ENCODE data around the gene NEU3.
"Not testable (repeated sequence)": the region's sequence is repeated elsewhere in the genome, so short reads cannot be mapped to it uniquely, and the experiment has no call there.

The NEU3 gene

DNA sequence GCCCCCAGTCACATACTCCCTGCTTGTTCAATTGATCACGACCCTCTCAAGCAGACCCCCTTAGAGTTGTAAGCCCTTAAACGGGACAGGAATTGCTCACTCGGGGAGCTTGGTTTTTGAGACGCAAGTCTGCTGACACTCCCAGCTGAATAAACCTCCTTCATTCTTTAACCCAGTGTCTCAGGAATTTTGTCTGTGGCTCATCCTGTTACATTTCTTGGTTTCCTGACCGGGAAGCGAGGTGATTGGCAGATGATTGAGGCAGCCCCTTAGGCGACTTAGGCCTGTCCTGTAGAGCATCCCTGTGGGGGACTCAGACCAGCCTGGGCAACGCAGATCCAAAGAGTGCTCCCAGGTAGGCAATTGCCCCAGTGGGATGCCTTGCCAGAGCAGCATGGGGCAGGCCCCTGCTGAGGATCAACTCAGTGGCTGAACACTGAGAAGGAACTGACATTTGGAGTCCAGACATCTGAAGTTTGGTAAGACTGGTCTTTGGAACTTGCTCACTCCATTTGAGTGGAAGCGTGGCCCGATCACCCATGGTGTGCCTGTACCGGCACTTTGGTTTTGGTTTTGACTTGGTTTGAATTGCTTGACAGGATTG, 51.5 kb downstream of the NEU3 start:
- Histone ChIP-seq H3K27me3 (replicated peaks) (no peaks in the 10 kb centered on the region), H3K4me3 (ENCODE audit: low read depth, low read length) (no peak overlapping the region), H3K36me3 (replicated peaks) (no peaks in the 10 kb centered on the region), H3K27ac (no peak overlapping the region)
- TF ChIP-seq, protein P1, sequence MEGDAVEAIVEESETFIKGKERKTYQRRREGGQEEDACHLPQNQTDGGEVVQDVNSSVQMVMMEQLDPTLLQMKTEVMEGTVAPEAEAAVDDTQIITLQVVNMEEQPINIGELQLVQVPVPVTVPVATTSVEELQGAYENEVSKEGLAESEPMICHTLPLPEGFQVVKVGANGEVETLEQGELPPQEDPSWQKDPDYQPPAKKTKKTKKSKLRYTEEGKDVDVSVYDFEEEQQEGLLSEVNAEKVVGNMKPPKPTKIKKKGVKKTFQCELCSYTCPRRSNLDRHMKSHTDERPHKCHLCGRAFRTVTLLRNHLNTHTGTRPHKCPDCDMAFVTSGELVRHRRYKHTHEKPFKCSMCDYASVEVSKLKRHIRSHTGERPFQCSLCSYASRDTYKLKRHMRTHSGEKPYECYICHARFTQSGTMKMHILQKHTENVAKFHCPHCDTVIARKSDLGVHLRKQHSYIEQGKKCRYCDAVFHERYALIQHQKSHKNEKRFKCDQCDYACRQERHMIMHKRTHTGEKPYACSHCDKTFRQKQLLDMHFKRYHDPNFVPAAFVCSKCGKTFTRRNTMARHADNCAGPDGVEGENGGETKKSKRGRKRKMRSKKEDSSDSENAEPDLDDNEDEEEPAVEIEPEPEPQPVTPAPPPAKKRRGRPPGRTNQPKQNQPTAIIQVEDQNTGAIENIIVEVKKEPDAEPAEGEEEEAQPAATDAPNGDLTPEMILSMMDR (IDR thresholded peaks at IDR 0.05; ENCODE audit: low read depth, low read length, missing control alignments), result no peak
- in situ Hi-C loops (cut with HindIII; ENCODE audit: low pct_ligation_motif_present, low sequenced_read_pairs), result no loop called here
- no peak for DNase-seq

DNA sequence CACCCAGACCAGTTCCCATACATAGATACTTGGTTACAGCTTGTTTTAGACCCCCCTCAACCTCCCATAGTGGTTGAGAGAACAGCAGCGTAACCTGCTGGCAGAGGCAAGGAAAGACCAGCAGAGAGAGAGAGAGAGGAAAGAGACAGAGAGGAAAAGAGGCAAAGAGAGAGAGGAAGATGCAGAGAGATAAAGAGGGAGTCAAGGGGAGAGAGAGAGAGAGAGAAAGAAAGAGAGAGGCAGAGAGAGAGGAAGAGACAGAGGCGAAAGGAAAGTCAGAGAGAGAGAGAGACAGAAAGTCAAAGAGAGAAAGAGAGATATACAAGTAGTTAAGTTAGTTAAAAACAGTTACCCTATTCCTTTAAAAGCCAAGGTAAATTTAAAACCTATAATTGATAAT, 52.5 kb downstream of the NEU3 start:
- in situ Hi-C loops (cut with HindIII; ENCODE audit: low pct_ligation_motif_present, low sequenced_read_pairs), result no loop called here
- TF ChIP-seq, protein P1 (IDR thresholded peaks at IDR 0.05; ENCODE audit: low read depth, low read length, missing control alignments), result no peak
- no peak for DNase-seq
- H3K27me3 ChIP-seq (replicated peaks), result no peaks in the 10 kb centered on the region
- H3K27ac ChIP-seq, result no peak overlapping the region
- no peak overlapping the region for H3K4me3 ChIP-seq (ENCODE audit: low read depth, low read length)
- H3K36me3 ChIP-seq (replicated peaks), result no peaks in the 10 kb centered on the region

DNA sequence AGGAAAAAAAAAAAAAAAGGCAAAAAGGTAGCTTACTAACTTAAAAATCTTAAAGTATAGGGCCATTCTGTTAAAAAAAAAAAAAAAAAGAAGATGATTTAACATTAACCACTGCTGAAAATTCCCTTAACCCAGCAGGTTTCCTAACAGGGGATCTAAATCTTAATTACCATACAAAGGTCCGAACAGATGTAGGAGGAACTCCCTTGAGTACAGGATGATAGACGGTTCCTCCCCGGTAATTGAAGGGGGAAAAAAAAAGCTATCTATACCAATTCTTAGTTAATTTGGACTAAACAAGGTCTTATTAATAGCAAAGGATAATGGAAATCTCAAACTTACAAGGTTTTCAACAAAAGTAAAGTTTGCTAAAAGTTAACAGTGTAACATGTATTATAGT, 53.1 kb downstream of the NEU3 start:
- in situ Hi-C loops (cut with HindIII; ENCODE audit: low pct_ligation_motif_present, low sequenced_read_pairs); H3K36me3 ChIP-seq (replicated peaks); H3K27ac ChIP-seq; H3K27me3 ChIP-seq (replicated peaks); DNase-seq; H3K4me3 ChIP-seq (ENCODE audit: low read depth, low read length): not testable (repeated sequence)

DNA sequence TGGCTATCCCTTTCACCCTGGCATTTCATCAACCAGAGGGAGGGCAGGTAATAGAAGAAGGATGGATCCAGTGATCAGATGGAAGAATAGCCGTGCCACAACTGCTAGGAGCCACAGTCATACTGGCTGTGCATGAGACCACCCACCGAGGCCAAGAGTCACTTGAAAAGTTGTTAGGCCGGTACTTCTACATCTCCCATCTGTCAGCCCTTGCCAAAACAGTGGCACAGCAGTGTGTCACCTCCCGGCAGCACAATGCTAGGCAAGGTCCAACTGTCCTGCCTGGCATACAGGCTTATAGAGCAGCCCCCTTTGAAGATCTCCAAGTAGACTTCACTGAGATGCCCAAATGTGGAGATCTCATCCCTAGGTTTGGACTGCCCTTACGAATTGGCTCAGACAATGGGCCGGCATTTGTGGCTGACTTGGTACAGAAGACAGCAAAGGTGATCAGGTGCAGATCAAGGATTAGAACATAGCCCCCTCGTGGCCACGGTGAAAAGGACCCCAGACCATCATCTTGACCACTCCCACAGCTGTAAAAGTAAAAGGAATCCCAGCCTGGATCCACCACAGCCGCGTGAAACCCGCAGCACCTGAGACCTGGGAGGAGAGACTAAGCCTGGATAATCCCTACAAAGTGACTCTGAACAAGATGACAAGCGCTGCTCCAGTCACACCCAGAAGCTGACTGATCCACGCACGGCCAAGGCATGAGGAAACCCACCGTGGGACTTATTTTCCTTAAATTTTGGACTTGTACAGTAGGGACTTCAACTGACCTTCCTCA, 55.8 kb downstream of the NEU3 start:
- H3K27ac ChIP-seq; H3K4me3 ChIP-seq (ENCODE audit: low read depth, low read length); in situ Hi-C loops (cut with HindIII; ENCODE audit: low pct_ligation_motif_present, low sequenced_read_pairs); H3K36me3 ChIP-seq (replicated peaks); H3K27me3 ChIP-seq (replicated peaks); DNase-seq: not testable (repeated sequence)

DNA sequence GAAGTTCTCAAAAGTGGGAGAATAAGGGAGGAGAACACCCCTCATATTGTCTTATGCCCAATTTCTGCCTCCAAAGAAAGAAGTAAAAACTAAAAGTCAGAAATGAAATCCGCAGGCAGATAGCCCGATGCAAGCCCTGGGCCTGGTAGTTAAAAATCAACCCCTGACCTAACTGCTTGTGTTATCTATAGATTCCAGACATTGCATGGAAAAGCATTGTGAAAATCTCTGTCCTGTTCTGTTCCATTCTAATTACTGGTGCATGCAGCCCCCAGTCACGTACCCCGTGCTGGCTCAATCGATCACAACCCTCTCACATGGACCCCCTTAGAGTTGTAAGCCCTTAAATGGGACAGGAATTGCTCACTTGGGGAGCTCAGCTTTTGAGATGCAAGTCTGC, 57.9 kb downstream of the NEU3 start:
- H3K36me3 ChIP-seq (replicated peaks); H3K27me3 ChIP-seq (replicated peaks); DNase-seq; H3K27ac ChIP-seq; in situ Hi-C loops (cut with HindIII; ENCODE audit: low pct_ligation_motif_present, low sequenced_read_pairs); H3K4me3 ChIP-seq (ENCODE audit: low read depth, low read length): not testable (repeated sequence)

DNA sequence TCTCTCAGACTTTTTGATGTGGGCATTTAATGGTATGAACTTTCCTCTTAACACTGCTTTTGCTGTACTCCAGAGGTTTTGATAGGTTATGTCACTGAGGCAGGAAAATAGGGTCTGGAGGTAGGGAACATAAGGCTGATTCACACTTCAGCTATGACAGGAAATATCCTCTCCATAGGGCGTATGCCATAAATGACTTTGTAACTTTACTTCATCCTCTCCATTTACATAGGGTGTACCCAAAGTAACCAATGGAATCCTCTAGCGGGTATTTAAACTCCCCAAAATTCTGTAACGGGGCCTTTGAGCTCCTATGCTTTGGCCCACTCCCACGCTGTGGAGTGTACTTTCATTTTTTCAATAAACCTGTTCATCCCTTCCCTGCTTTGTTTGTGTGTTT, 58.5 kb downstream of the NEU3 start:
- in situ Hi-C loops (cut with HindIII; ENCODE audit: low pct_ligation_motif_present, low sequenced_read_pairs), result no loop called here
- Histone ChIP-seq H3K4me3 (ENCODE audit: low read depth, low read length) (no peak overlapping the region), H3K36me3 (replicated peaks) (no peaks in the 10 kb centered on the region), H3K27me3 (replicated peaks) (no peaks in the 10 kb centered on the region), H3K27ac (no peak overlapping the region)
- DNase-seq, result no peak
- TF ChIP-seq, protein P1 (IDR thresholded peaks at IDR 0.05; ENCODE audit: low read depth, low read length, missing control alignments), result no peak

DNA sequence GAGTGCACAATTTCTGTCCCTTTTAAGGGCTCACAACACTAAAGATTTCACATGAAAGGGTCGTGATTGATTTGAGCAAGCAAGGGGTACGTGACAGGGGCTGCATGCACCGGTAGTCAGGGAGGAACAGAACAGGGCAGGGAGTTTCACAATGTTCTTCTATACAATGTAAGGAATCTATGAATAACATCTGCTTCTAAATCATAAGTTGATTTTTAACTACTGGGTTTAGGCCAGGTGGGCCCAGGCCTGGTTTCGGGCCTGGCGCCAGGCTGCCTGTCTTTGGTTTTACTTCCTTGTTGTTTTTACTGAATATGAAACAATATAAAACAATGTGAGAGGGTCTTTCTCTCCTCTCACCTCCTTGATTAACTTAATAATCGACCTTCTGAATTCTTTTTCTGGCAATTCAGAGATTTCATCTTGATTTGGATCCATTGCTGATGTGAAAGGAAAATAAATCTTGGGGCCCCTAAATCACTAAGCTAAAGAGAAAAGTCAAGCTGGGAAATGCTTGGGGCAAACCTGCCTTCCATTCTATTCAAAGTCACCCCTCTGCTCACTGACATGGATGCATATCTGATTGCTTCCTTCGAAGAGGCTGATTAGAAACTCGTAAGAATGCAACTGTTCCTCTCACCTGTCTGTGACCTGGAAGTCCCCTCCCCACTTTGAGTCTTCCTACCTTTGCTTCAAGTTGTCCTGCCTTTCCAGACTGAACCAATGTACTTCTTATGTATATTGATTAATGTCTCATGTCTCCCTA, 61.0 kb downstream of the NEU3 start:
- H3K4me3 ChIP-seq (ENCODE audit: low read depth, low read length); H3K27me3 ChIP-seq (replicated peaks); H3K36me3 ChIP-seq (replicated peaks); in situ Hi-C loops (cut with HindIII; ENCODE audit: low pct_ligation_motif_present, low sequenced_read_pairs); DNase-seq; H3K27ac ChIP-seq: not testable (repeated sequence)

All from brain microvascular endothelial cell (primary cell).